ENCODE results near the gene HID1. TPM values are rescaled to one million over a fixed set of nuclear protein-coding genes. Genes with fewer than 3 reads are reported as not detected.
"Not testable (repeated sequence)": the region's sequence is repeated elsewhere in the genome, so short reads cannot be mapped to it uniquely, and the experiment has no call there.

Gene HID1
- total RNA-seq, 2 donors from 2014 or later, result 7.4 to 8.2 TPM

DNA sequence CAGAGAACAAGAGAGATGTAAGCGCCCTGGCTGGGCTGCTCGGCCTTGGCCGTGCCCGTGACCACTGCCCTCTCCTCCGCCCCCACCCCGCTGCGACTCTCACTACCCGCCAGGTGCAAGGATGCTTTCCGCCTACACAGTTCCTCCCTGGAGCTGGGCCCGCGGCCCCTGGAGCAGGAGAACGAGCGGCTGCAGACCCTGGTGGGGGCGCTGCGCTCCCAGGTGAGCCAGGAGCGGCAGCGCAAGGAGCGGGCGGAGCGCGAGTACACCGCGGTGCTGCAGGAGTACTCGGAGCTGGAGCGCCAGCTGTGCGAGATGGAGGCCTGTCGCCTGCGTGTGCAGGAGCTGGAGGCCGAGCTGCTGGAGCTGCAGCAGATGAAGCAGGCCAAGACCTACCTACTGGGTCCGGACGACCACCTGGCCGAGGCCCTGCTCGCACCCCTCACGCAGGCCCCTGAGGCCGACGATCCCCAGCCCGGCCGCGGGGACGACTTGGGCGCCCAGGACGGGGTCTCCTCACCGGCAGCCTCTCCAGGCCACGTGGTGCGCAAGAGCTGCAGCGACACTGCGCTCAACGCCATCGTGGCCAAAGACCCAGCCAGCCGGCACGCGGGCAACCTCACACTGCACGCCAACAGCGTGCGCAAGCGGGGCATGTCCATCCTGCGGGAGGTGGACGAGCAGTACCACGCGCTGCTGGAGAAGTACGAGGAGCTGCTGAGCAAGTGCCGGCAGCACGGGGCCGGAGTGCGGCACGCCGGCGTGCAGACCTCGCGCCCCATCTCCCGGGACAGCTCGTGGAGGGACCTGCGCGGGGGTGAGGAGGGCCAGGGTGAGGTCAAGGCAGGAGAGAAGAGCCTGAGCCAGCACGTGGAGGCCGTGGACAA lies 30.8 kb upstream of the HID1 start:
- intact Hi-C loops (cut with DNase I), result no loop called here
- ATAC-seq (no peak), DNase-seq (no peak)

DNA sequence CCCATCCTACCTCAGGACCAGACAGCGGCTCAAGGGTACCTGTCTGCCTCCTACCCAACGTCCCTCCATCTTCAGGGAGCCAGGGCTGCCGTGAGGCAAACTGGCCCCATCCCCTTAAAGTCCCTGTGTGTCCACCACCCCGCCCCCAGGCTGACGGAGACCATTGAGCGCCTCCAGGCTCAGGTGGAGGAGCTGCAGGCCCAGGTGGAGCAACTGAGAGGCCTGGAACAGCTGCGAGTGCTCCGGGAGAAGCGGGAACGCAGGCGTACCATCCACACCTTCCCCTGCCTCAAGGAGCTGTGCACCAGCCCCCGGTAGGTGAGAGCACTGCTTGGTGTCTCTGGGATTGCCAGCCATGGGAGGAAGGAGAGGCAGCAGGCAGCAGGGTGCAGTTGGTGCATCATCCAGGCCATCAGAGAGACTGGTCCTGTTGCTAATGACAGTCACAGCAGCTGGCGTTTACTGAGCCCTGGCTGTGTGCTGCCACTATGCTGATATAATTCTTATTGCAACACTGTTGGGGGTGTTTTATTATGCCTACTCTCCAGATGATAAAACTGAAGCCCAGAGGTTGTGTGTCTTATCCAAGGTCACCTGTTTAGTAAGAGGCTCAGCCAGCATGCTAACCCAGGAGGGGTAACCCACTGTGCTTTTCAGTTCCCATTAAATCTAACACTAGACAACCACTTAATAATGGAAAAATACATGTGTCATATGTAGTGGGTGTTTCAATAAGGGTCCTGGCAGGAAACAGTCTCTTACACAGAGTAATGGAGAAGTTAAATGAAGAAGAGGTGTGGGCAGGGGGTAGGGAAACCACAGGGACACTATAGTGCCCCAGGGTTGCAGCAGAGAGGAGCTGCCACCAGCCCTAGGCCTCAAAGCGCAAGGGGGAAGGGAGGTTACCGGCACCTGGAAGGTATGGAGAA lies 29.6 kb upstream of the HID1 start:
- ATAC-seq, result no peak

DNA sequence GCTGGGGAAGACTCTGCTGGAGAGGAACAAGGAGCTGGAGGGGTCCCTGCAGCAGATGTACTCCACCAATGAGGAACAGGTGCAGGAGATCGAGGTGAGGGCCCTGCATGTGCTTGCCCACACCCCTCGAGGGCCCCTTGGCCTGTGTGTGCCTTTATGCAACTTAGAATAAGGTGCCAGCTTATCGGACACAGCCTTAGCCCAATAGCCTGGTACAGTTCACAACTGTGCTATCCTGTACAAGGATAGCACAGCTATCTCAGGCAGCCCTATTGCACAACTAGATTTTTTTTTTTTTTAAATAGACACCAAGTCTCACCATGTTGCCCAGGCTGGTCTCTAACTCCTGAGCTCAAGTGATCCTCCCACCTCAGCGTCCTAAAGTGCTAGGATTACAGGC lies 27.0 kb upstream of the HID1 start:
- intact Hi-C loops (cut with DNase I), result no loop called here
- ATAC-seq (peak; percentile 15 to 68), DNase-seq (no peak)

More for the DNA sequence above, 29.6 kb upstream of the HID1 start:
- intact Hi-C loops (cut with DNase I), result no loop called here
- DNase-seq, result no peak

- peak; percentile 82 for ATAC-seq
- DNase-seq, result no peak
- intact Hi-C loops (cut with DNase I), result no loop called here
Measured at GRCh38 chr17:74998783-74999182, 26.2 kb upstream of the HID1 start.

DNA sequence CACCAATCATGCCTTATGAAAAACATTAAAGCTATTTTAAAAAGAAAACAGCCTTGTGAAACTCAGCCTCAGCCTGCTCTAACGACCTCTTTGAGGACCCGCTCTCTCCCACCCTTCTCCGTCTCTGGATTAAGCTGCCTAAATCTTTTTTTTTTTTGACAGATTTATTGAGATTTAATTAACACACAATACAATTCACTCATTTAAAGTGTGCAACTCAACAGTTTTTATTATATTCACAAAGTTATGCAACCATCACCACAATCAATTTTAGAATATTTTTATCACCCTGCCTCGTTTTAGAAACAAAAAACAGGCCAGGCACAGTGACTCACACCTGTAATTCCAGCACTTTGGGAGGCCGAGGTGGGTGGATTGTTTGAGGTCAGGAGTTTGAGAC lies 23.3 kb upstream of the HID1 start:
- no peak for DNase-seq
- no peak for ATAC-seq
- intact Hi-C loops (cut with DNase I), result no loop called here

DNA sequence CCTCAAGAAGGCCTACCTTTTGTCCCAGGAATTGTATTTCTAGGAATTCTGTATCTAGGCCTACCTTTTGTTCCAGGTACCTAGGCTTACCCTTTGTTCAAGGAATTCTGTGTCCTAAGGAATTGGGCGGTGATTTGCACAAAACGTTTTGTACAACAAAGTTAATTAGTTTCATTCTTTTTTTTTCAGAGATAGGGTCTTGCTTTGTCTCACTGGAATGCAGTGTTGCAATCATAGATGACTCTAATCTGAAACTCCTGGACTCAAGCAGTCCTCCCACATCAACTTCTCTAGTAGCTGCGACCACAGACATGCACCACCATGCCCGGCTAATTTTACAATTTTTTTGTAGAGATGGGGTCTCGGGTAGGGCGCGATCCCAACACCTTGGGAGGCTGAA lies 21.9 kb upstream of the HID1 start:
- DNase-seq (no peak), ATAC-seq (no peak)
- intact Hi-C loops (cut with DNase I), result no loop called here

- no peak for ATAC-seq
- no peak for DNase-seq
- intact Hi-C loops (cut with DNase I), result no loop called here
Measured at GRCh38 chr17:74992223-74992622, 19.7 kb upstream of the HID1 start.

GRCh38 chr17:74990581-74991105 lies 18.1 kb upstream of the HID1 start:
- no peak for ATAC-seq
- intact Hi-C loops (cut with DNase I), result no loop called here
- DNase-seq, result no peak

GRCh38 chr17:74987909-74988711 lies 15.6 kb upstream of the HID1 start:
- intact Hi-C loops (cut with DNase I), result no loop called here
- ATAC-seq (peak; percentile 76 to 84), DNase-seq (peak; percentile 92)

- DNase-seq, result peak; percentile 99
- peak; percentile 95 for ATAC-seq
- intact Hi-C loops (cut with DNase I), result no loop called here
Measured at GRCh38 chr17:74987418-74987908, 14.9 kb upstream of the HID1 start, which contains the start of gene CDR2L. Gene CDR2L, plus strand, starts transcription at chr17:74987632. Its CDS starts 412 bp downstream, at chr17:74988044.

DNA sequence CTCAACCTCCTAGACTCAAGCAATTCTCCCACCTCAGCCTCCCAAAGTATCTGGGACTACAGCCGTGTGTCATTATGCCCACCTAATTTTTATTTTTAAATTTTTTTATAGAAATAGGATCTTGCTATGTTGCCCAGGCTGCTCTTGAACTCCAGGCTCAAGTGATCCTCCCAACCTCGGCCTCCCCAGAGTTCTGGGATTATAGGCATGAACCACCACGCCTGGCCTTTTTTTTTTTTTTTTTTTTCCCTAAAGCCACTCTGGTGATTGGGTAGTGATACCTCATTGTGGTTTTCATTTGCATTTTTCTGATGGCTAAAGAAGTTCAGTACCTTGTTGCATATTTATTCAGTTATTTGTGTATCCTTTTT lies 13.6 kb upstream of the HID1 start:
- intact Hi-C loops (cut with DNase I), result no loop called here
- no peak for DNase-seq
- ATAC-seq, result no peak

- DNase-seq, result not testable (repeated sequence)
- ATAC-seq, result peak in 1 of 2 donors; percentile 2
- intact Hi-C loops (cut with DNase I), result loop anchor here in 1 of 2 donors (5.0 kb wide), 1 partner anchor 50 kb away; no protein-coding TSS in a partner anchor
Measured at GRCh38 chr17:74982663-74983313, 10.2 kb upstream of the HID1 start.

GRCh38 chr17:74981979-74982662 lies 9.6 kb upstream of the HID1 start:
- intact Hi-C loops (cut with DNase I), result loop anchor here in 1 of 2 donors (5.0 kb wide), 1 partner anchor 50 kb away; no protein-coding TSS in a partner anchor
- ATAC-seq (peak; percentile 96), DNase-seq (peak; percentile 82)

DNA sequence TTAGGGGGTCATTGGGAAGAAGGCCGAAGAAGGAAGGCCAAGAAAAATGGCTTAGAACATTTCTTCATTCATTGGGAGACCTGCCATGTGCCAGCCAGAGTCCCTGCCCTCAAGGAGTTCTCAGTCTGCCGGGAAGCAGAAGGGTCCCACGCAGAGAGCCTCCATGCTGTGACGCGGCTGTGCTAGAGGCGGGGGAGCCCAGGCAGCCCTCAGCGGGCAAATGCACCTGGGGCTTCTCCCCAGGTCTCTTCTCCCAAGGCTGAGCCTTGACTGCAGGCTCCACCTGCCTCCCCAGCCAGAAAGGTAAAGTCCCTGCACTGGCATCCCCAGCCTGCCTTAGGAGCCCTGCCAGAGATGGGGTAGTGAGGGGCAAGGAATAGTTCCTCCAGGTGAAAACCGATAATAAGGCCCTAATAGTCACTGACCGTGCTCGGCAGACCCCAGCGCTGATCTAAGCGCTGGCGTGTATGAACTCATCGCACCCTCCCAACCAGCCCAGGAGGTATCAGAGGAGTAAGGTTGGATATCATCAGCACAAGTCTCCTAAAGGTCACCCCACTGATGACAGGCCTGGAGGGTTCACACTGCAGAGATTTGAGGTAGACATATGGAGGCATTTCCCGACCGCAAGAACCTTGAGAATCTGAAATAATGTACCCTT lies 8.9 kb upstream of the HID1 start:
- DNase-seq (no peak), ATAC-seq (peak in 1 of 2 donors; percentile 13)
- intact Hi-C loops (cut with DNase I), result loop anchor here in 1 of 2 donors (5.0 kb wide), 1 partner anchor 51 kb away; no protein-coding TSS in a partner anchor

- intact Hi-C loops (cut with DNase I), result loop anchor here in 1 of 2 donors (5.0 kb wide), 1 partner anchor 53 kb away; no protein-coding TSS in a partner anchor
- ATAC-seq, result no peak
- no peak for DNase-seq
Measured at GRCh38 chr17:74979408-74980146, 7.0 kb upstream of the HID1 start.

GRCh38 chr17:74978240-74978639 lies 5.7 kb upstream of the HID1 start:
- DNase-seq (no peak), ATAC-seq (no peak)
- intact Hi-C loops (cut with DNase I), result no loop called here
